Heart left ventricle (tissue), 16 donors: ENCODE data around the gene SLC5A9. TPM values are rescaled to one million over a fixed set of nuclear protein-coding genes. Genes with fewer than 3 reads are reported as not detected.
A peak's percentile ranks its signal among the peaks of the same experiment; 100 is the strongest.
"Not testable (repeated sequence)": the region's sequence is repeated elsewhere in the genome, so short reads cannot be mapped to it uniquely, and the experiment has no call there.

ENCODE experiments used
- ATAC-seq, 4 donors: fragments of 200-7000 bp; cut with Tn5 transposase; one replicate each; pipeline ENCODE4 v1.9.1; 2020 to 2022; ENCODE audit warnings: moderate library complexity in 4 of 4, mild to moderate bottlenecking in 3 of 4, moderate number of reproducible peaks in 1 of 4
- DNase-seq, 5 donors: peaks; one replicate each; pipeline ENCODE4 v3.0.0-alpha.2; 2020
- H3K27ac ChIP-seq, 12 donors: fragments of 200-600 bp; sonication (generic) in 4 of 12; one replicate each; pipeline versions ENCODE4 v1.5.0 to v1.8.0; 2016 to 2022; ENCODE audit warnings: mild to moderate bottlenecking in 2 of 12
- H3K27me3 ChIP-seq, 9 donors: fragments of 200-600 bp; sonication (generic) in 2 of 9; one replicate each; pipeline versions ENCODE4 v1.5.1 to v1.8.0; 2016 to 2022; ENCODE audit warnings: mild to moderate bottlenecking in 3 of 9
- H3K36me3 ChIP-seq, 9 donors: fragments of 200-600 bp; sonication (generic) in 2 of 9; one replicate each; pipeline versions ENCODE4 v1.5.0 to v1.8.0; 2018 to 2022; ENCODE audit warnings: mild to moderate bottlenecking in 2 of 9
- H3K4me1 ChIP-seq, 12 donors: fragments of 200-600 bp; sonication (generic) in 4 of 12; one replicate each; pipeline versions ENCODE4 v1.5.0 to v1.8.0; 2016 to 2022; ENCODE audit warnings: mild to moderate bottlenecking in 3 of 12
- H3K4me3 ChIP-seq, 12 donors: fragments of 200-600 bp; sonication (generic) in 4 of 12; one replicate each; pipeline versions ENCODE4 v1.5.0 to v1.8.0; 2017 to 2022; ENCODE audit warnings: mild to moderate bottlenecking in 9 of 12, moderate library complexity in 4 of 12
- H3K9me3 ChIP-seq, 12 donors: fragments of 200-600 bp; sonication (generic) in 4 of 12; one replicate each; pipeline versions ENCODE4 v1.5.0 to v1.8.0; 2016 to 2022; ENCODE audit warnings: mild to moderate bottlenecking in 1 of 12
- CTCF ChIP-seq, 12 donors: fragments of 200-600 bp; sonication (generic) in 4 of 12; IDR thresholded peaks; one replicate each; pipeline versions ENCODE4 v1.5.0 to v1.8.0; 2018 to 2022; ENCODE audit warnings: antibody characterized with exemption in 12 of 12, mild to moderate bottlenecking in 5 of 12
- POLR2A ChIP-seq, 2 donors: fragments of 450-650 bp; IDR thresholded peaks; one replicate each; pipeline ENCODE4 v1.6.1; 2017; ENCODE audit warnings: antibody characterized with exemption in 2 of 2, mild to moderate bottlenecking in 2 of 2, moderate library complexity in 2 of 2
- WGBS, 4 donors: extraction: QIAGEN DNeasy Blood & Tissue Kit in 2 of 4; methylation state at CpG; one replicate each; pipeline versions ENCODE4 v1.1.5 to v1.1.7; 2013 to 2018; 5-methylcytosine and 5-hydroxymethylcytosine counted together
- intact Hi-C, 10 donors: fragments of 100-400 bp; cut with DNase I; formaldehyde crosslinking; loops; one replicate each; pipeline versions ENCODE4 v1.11.1 to v1.14.2; 2022
- polyA plus RNA-seq, 2 donors: library from polyadenylated mRNA; stranded (reverse); fragments of 200-250 nt; gene quantifications; one replicate each; pipeline ENCODE4 v1.2.3, GENCODE V29; 2013
- total RNA-seq, 9 donors: library from RNA; depleted of rRNA in 2 of 9; stranded (reverse); fragments of >200 nt in 2 of 9; fragmentation: NEBNext Ultra II Directional in 3 of 9; extraction: Animal tissue kit (Norgen Biotek cat#: 25700) in 3 of 9; gene quantifications; one replicate each; pipeline versions ENCODE4 v1.1.0 to v1.2.4, GENCODE V29; 2016 to 2023
- donor health status: ischemic (EF 13 %, LVEDD 7.1; RV severe dilation, severe dysfunction).
- donor health status: healthy with polysubstance abuse.
- donor health status: DM: no; HTN: yes; CAD: no.
- donor health status: DM: no; HTN: no; CAD: no.
- donor health status: ischemic (EF 25% LVEDD 6.9; RV normal size, moderate dysfunction).
- donor health status: ischemic (EF 25% LVEDD 5.7; RV mildly dilated, moderate dysfunction).
- donor health status: healthy.
- donor health status: DM: yes; HTN: yes; CAD: no.
- donor health status: ischemic (EF 35%, LVEDD 5.7; RV mildly dilated, moderate dysfunction).
- donor health status: nonischemic (EF 11% LVEDD 7.7; RV severe dilation, severe dysfunction).
- donor health status: DM: yes; HTN: yes; CAD: no.
- donor health status: PGD.
- donor health status: ischemic (EF 29% LVEDD 5.4; RV normal size, mild dysfunction).
- donor health status: nonischemic (EF 23%, LVEDD 6.1; RV moderate dilation, normal function).

SLC5A9 gene
- total and polyA plus RNA-seq, 11 donors, result 0.04 to 0.67 (median 0.17) TPM; not detected in 3

- intact Hi-C loops, result loop anchor here in 2 of 10 donors (10.0 kb wide), 1 partner anchor 462 kb away; no protein-coding TSS in a partner anchor
- whole genome bisulfite sequencing, 4 donors, result 45 to 100% (median 85%) methylated on average over 2 to 3 of the region's 3 CpGs
- Histone ChIP-seq H3K27ac (no peak overlapping the region), H3K9me3 (no peaks in the 10 kb centered on the region), H3K36me3 (no peaks in the 10 kb centered on the region), H3K4me3 (no peak overlapping the region), H3K27me3 (peaks cover 0 to 3% (median 0%) of the 10 kb centered on the region in 9 donors), H3K4me1 (no peaks in the 10 kb centered on the region)
- TF ChIP-seq POLR2A (IDR thresholded peaks at IDR 0.05) (no peak), CTCF (IDR thresholded peaks at IDR 0.05) (no peak)
- DNase-seq (no peak), ATAC-seq (peak in 1 of 4 donors; percentile 18)
Measured at GRCh38 chr1:48207131-48207530, 15.4 kb upstream of the SLC5A9 start.

GRCh38 chr1:48207536-48208075 lies 14.9 kb upstream of the SLC5A9 start:
- DNase-seq (no peak), ATAC-seq (peak in 1 of 4 donors; percentile 15)
- intact Hi-C loops, result loop anchor here in 2 of 10 donors (10.0 kb wide), 1 partner anchor 463 kb away; no protein-coding TSS in a partner anchor
- Histone ChIP-seq H3K4me3 (no peak overlapping the region), H3K27ac (no peak overlapping the region), H3K9me3 (no peaks in the 10 kb centered on the region), H3K27me3 (peaks cover 0 to 3% (median 0%) of the 10 kb centered on the region in 9 donors), H3K36me3 (no peaks in the 10 kb centered on the region), H3K4me1 (no peaks in the 10 kb centered on the region)
- TF ChIP-seq POLR2A (IDR thresholded peaks at IDR 0.05) (no peak), CTCF (IDR thresholded peaks at IDR 0.05) (no peak)
- 60 to 96% (median 74%) methylated on average over 3 of the region's 3 CpGs for WGBS, 4 donors

GRCh38 chr1:48208251-48208650 lies 14.3 kb upstream of the SLC5A9 start:
- intact Hi-C loops, result loop anchor here in 2 of 10 donors (10.0 kb wide), 1 partner anchor 463 kb away; no protein-coding TSS in a partner anchor
- TF ChIP-seq POLR2A (IDR thresholded peaks at IDR 0.05), result no peak
- TF ChIP-seq CTCF (IDR thresholded peaks at IDR 0.05), result no peak
- DNase-seq, result no peak
- 78 to 87% (median 81%) methylated on average over 12 of the region's 12 CpGs for WGBS, 4 donors
- Histone ChIP-seq H3K4me3 (no peak overlapping the region), H3K36me3 (no peaks in the 10 kb centered on the region), H3K27me3 (peaks cover 0 to under 1% (median 0%) of the 10 kb centered on the region in 9 donors), H3K27ac (no peak overlapping the region), H3K9me3 (no peaks in the 10 kb centered on the region), H3K4me1 (no peaks in the 10 kb centered on the region)
- ATAC-seq, result no peak

GRCh38 chr1:48208652-48209051 lies 13.9 kb upstream of the SLC5A9 start:
- no peak overlapping the region for H3K4me3 ChIP-seq
- DNase-seq (no peak), ATAC-seq (no peak)
- H3K27me3 ChIP-seq, result no peaks in the 10 kb centered on the region
- H3K9me3 ChIP-seq, result no peaks in the 10 kb centered on the region
- intact Hi-C loops, result loop anchor here in 2 of 10 donors (10.0 kb wide), 1 partner anchor 464 kb away; no protein-coding TSS in a partner anchor
- 80 to 83% (median 82%) methylated on average over 4 of the region's 4 CpGs for WGBS, 4 donors
- no peaks in the 10 kb centered on the region for H3K4me1 ChIP-seq
- no peaks in the 10 kb centered on the region for H3K36me3 ChIP-seq
- H3K27ac ChIP-seq, result no peak overlapping the region
- TF ChIP-seq POLR2A (IDR thresholded peaks at IDR 0.05) (no peak), CTCF (IDR thresholded peaks at IDR 0.05) (no peak)

GRCh38 chr1:48213462-48213861 lies 9.1 kb upstream of the SLC5A9 start:
- H3K36me3 ChIP-seq, H3K9me3 ChIP-seq, H3K27ac ChIP-seq, H3K4me3 ChIP-seq, H3K27me3 ChIP-seq, intact Hi-C loops, ATAC-seq, DNase-seq: not testable (repeated sequence)
- 76 to 89% (median 89%) methylated on average over 8 of the region's 8 CpGs for WGBS, 4 donors
- peaks cover 0 to 11% (median 0%) of the 10 kb centered on the region in 12 donors for H3K4me1 ChIP-seq

GRCh38 chr1:48214366-48214765 lies 8.2 kb upstream of the SLC5A9 start:
- DNase-seq, ATAC-seq, H3K36me3 ChIP-seq, H3K27me3 ChIP-seq, H3K9me3 ChIP-seq, intact Hi-C loops, H3K4me3 ChIP-seq: not testable (repeated sequence)
- Histone ChIP-seq H3K27ac (peak overlapping the region in 1 of 12 donors; percentile 24), H3K4me1 (peaks cover 0 to 11% (median 0%) of the 10 kb centered on the region in 12 donors)
- 66 to 77% (median 73%) methylated on average over 5 to 6 of the region's 6 CpGs for WGBS, 4 donors
